Islet of Langerhans (tissue), 1 donor: ENCODE data around the gene ITGA8.
"Not testable (repeated sequence)": the region's sequence is repeated elsewhere in the genome, so short reads cannot be mapped to it uniquely, and the experiment has no call there.

Experiments
- FAIRE-seq: peaks from one replicate; lab custom pipeline; 2011; peaks lifted over from hg19 to GRCh38; lab: Jason Lieb, UNC

The ITGA8 gene

GRCh38 chr10:15719899-15720634 lies at the start of gene ITGA8:
Gene ITGA8 (minus strand): TSS chr10:15719922. CDS start chr10:15719771, 151 bp downstream.
- FAIRE-seq: no peak

GRCh38 chr10:15764892-15765454 lies 45.3 kb upstream of the ITGA8 start:
- no peak for FAIRE-seq

- no peak for FAIRE-seq
These were observed 43.3 kb upstream of the ITGA8 start for GRCh38 chr10:15763006-15763405.

GRCh38 chr10:15762239-15762638 lies 42.5 kb upstream of the ITGA8 start:
- not testable (repeated sequence) for FAIRE-seq

- FAIRE-seq: not testable (repeated sequence)
These were observed 41.5 kb upstream of the ITGA8 start for GRCh38 chr10:15761224-15761623.

GRCh38 chr10:15760681-15761080 lies 41.0 kb upstream of the ITGA8 start:
- FAIRE-seq: no peak

- FAIRE-seq: no peak
These were observed 39.5 kb upstream of the ITGA8 start for GRCh38 chr10:15759265-15759664.

- FAIRE-seq: no peak
These were observed 38.9 kb upstream of the ITGA8 start for GRCh38 chr10:15758618-15759017.

GRCh38 chr10:15754937-15755336 lies 35.2 kb upstream of the ITGA8 start:
- FAIRE-seq: no peak

- FAIRE-seq: no peak
These were observed 31.3 kb upstream of the ITGA8 start for GRCh38 chr10:15751046-15751445.

- no peak for FAIRE-seq
These were observed 28.4 kb upstream of the ITGA8 start for GRCh38 chr10:15748126-15748525.

- FAIRE-seq: no peak
These were observed 27.9 kb upstream of the ITGA8 start for GRCh38 chr10:15747632-15748031.

- no peak for FAIRE-seq
These were observed 26.0 kb upstream of the ITGA8 start for GRCh38 chr10:15745751-15746150.

GRCh38 chr10:15744217-15744865 lies 24.6 kb upstream of the ITGA8 start:
- FAIRE-seq: no peak

GRCh38 chr10:15743443-15743842 lies 23.7 kb upstream of the ITGA8 start:
- FAIRE-seq: no peak

- FAIRE-seq: no peak
These were observed 23.1 kb upstream of the ITGA8 start for GRCh38 chr10:15742836-15743235.

- no peak for FAIRE-seq
These were observed 22.4 kb upstream of the ITGA8 start for GRCh38 chr10:15742102-15742501.

- no peak for FAIRE-seq
These were observed 21.9 kb upstream of the ITGA8 start for GRCh38 chr10:15741581-15741980.

GRCh38 chr10:15740261-15740660 lies 20.5 kb upstream of the ITGA8 start:
- FAIRE-seq: no peak

GRCh38 chr10:15739254-15739970 lies 19.7 kb upstream of the ITGA8 start:
- no peak for FAIRE-seq

- no peak for FAIRE-seq
These were observed 18.7 kb upstream of the ITGA8 start for GRCh38 chr10:15738270-15738925.

GRCh38 chr10:15737656-15738055 lies 17.9 kb upstream of the ITGA8 start:
- no peak for FAIRE-seq
